PC-9 (cell line): ENCODE measurements around the gene VPS9D1. TPM values are rescaled to one million over a fixed set of nuclear protein-coding genes. Genes with fewer than 3 reads are reported as not detected.

ENCODE experiments used
- BruUV-seq: library from RNA; stranded (reverse); fragments of 400-500 nt; replicated peaks from 2 replicates; lab custom pipeline; 2021; lab: Mats Ljungman, UMichigan
- CTCF ChIA-PET: fragments of 300-600 bp; sonication (Branson Sonifier 250); formaldehyde crosslinking; loops from one replicate; lab custom pipeline; 2022; ENCODE audit warnings: antibody characterized with exemption; lab: Charles Lee
- POLR2A ChIA-PET: fragments of 300-600 bp; sonication (Branson Sonifier 250); formaldehyde crosslinking; loops from one replicate; lab custom pipeline; 2022; ENCODE audit warnings: antibody characterized with exemption; ENCODE audit not compliant: unreplicated experiment; lab: Charles Lee
- DNase-seq, 2 experiments: peaks; one replicate each; pipeline versions ENCODE4 v3.0.0 to v3.0.0-alpha.2; 2015 to 2022; ENCODE audit warnings: mixed read lengths in 1 of 2
- H2AFZ ChIP-seq: fragments of 200-600 bp; sonication (generic); 2 replicates; pipeline ENCODE4 v1.8.1; 2017; ENCODE audit warnings: antibody characterized with exemption
- H3F3A ChIP-seq: fragments of 200-600 bp; sonication (generic); 2 replicates; pipeline ENCODE4 v1.8.1; 2017; ENCODE audit warnings: antibody characterized with exemption, mild to moderate bottlenecking, low read depth; ENCODE audit not compliant: insufficient read depth
- H3K27ac ChIP-seq: fragments of 200-600 bp; sonication (generic); 2 replicates; pipeline ENCODE4 v1.6.1; 2016; ENCODE audit warnings: mixed run types
- H3K27me3 ChIP-seq: fragments of 200-600 bp; sonication (generic); 2 replicates; pipeline ENCODE4 v1.6.1; 2016; ENCODE audit warnings: low read depth, mixed run types; ENCODE audit not compliant: insufficient read depth
- H3K36me3 ChIP-seq: fragments of 200-600 bp; sonication (generic); 2 replicates; pipeline ENCODE4 v1.6.1; 2016; ENCODE audit warnings: low read depth, mixed run types
- H3K4me1 ChIP-seq: fragments of 200-600 bp; sonication (generic); replicated peaks from 2 replicates; pipeline ENCODE4 v1.6.1; 2016; ENCODE audit warnings: mixed run types; ENCODE audit not compliant: insufficient read depth
- H3K4me2 ChIP-seq: fragments of 200-600 bp; sonication (generic); 2 replicates; pipeline ENCODE4 v1.6.1; 2017; ENCODE audit warnings: mixed run types
- H3K4me3 ChIP-seq: fragments of 200-600 bp; sonication (generic); 2 replicates; pipeline ENCODE4 v1.6.1; 2016; ENCODE audit warnings: mixed run types
- H3K79me2 ChIP-seq: fragments of 200-600 bp; sonication (generic); 2 replicates; pipeline ENCODE4 v1.6.1; 2017; ENCODE audit warnings: low read depth, mixed run types
- H3K9me2 ChIP-seq: fragments of 200-600 bp; sonication (generic); 2 replicates; pipeline ENCODE4 v1.8.1; 2017; ENCODE audit warnings: mild to moderate bottlenecking; ENCODE audit not compliant: insufficient read depth
- H3K9me3 ChIP-seq: fragments of 200-600 bp; sonication (generic); 2 replicates; pipeline ENCODE4 v1.8.1; 2016; ENCODE audit warnings: low read depth; ENCODE audit not compliant: insufficient read depth
- H4K20me1 ChIP-seq: fragments of 200-600 bp; sonication (generic); 2 replicates; pipeline ENCODE4 v1.8.1; 2017; ENCODE audit not compliant: insufficient read depth
- CTCF ChIP-seq: fragments of 200-600 bp; sonication (generic); conservative IDR thresholded peaks from 2 replicates; pipeline ENCODE4 v1.6.1; 2017; ENCODE audit warnings: mixed run types, antibody characterized with exemption, mild to moderate bottlenecking, moderate library complexity
- EZH2 ChIP-seq: fragments of 200-600 bp; sonication (generic); IDR thresholded peaks from 2 replicates; pipeline ENCODE4 v1.8.0; 2017; ENCODE audit warnings: antibody characterized with exemption, low read depth
- intact Hi-C: fragments of 100-400 bp; cut with micrococcal nuclease; formaldehyde crosslinking; loops from one replicate; pipeline ENCODE4 v1.10.0; 2022; ENCODE audit not compliant: unreplicated experiment
- total RNA-seq: library from RNA; stranded (reverse); gene quantifications from 2 replicates; pipeline ENCODE4 v1.2.3, GENCODE V29; 2021

Gene VPS9D1
- total RNA-seq, 1 experiment from 2014 or later: 15.2 TPM

DNA sequence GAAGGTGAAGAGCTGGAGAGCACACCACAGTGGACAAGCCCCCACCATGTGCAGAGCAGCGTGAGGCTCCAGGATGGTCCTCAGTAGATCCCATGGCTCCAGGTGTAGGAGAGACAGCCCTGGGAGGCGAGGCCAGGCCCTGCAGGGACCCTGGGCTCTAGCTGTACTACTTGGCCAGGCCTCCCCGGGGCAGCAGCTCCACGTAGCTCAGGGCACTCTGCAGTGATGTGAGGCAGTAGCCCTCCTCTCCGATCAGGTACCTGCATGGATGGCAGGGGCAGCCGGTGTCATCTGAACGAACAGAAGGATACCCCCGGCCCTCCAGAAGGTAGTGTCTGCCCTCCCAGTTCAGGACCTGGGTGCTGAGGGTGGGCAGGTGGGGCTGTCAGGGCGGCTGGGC is 13.0 kb downstream of the VPS9D1 start:
- ChIA-PET CTCF (no interaction called here), POLR2A (no interaction called here)
- no peak overlapping the region for H3K4me3 ChIP-seq
- no peaks in the 10 kb centered on the region for H3K9me2 ChIP-seq
- TF ChIP-seq EZH2 (no peak), CTCF (no peak)
- BruUV-seq: no TSS peak
- 0 out of 2 replicates have a peak, but pooled peaks cover under 1% of the 10 kb centered on the region for H3K4me1 ChIP-seq
- no peaks in the 10 kb centered on the region for H3K9me3 ChIP-seq
- H3K27ac ChIP-seq: no peak overlapping the region
- no peaks in the 10 kb centered on the region for H3K36me3 ChIP-seq
- H2AFZ ChIP-seq: no peak overlapping the region
- no peaks in the 10 kb centered on the region for H3K27me3 ChIP-seq
- no peaks in the 10 kb centered on the region for H4K20me1 ChIP-seq
- H3K4me2 ChIP-seq: no peak overlapping the region
- H3K79me2 ChIP-seq: peaks cover 8% of the 10 kb centered on the region
- peaks cover 31% of the 10 kb centered on the region; the same call in 1 of the 2 replicates for H3F3A ChIP-seq
- no peak for DNase-seq
- intact Hi-C loops: loop anchor here (10.0 kb wide), 1 partner anchor 463 kb away; no protein-coding TSS in a partner anchor

DNA sequence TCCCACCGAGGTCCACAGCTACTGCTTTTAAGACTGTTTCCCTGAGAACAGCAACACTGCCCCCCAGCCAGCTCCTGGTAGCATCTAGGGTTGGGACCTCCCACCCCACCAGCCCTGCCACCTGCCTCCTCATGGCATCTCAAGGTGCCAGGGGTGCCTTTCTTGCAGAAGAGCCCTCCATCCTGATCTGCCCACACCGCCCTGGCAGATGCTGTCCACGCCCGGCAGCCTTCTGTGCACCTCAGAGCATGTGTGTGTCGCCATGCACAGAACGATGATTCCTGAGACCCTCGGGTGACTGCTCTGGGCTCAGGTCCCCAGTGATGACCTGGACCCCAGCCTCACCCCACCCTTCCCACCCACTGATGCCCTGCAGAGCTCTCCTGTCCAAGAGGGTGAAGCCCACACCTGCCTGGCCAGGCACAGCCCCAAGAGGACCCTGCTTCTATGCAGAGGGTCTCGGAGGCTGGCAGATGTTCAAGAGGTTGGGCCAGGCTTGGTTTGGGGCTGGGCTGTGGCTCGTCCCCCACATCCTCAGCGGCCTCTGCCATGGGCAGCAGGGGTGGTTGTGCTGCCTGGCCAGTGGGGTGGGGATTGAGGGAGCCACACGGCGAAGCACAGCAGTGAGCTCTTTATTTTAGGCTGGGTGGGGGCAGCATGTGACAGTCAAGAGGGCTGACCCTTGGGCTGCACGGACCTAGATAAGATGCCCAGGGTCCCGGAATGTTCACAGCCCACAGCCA is 14.0 kb downstream of the VPS9D1 start:
- Histone ChIP-seq H3K9me3 (no peaks in the 10 kb centered on the region), H3K27me3 (no peaks in the 10 kb centered on the region), H3K4me3 (no peak overlapping the region), H3K4me2 (no peak overlapping the region), H3K36me3 (no peaks in the 10 kb centered on the region), H2AFZ (no peak overlapping the region), H3F3A (peaks cover 34% of the 10 kb centered on the region; the same call in 1 of the 2 replicates), H3K4me1 (no peaks in the 10 kb centered on the region; the same call in 1 of the 2 replicates), H3K9me2 (no peaks in the 10 kb centered on the region), H3K27ac (no peak overlapping the region), H4K20me1 (no peaks in the 10 kb centered on the region), H3K79me2 (no peaks in the 10 kb centered on the region)
- no TSS peak for BruUV-seq
- intact Hi-C loops: loop anchor here (1.0 to 10.0 kb wide), 2 partner anchors 87 to 462 kb away; no protein-coding TSS in a partner anchor
- DNase-seq: no peak
- ChIA-PET POLR2A (interaction anchor here (0.6 to 0.9 kb wide), 6 partner anchors 13 to 188 kb away, joined by 4 to 8 read pairs (median 6); partner anchors contain the start of gene VPS9D1), CTCF (interaction anchor here (0.5 to 1.2 kb wide), 2 partner anchors 102 to 154 kb away, joined by 4 to 11 read pairs; no protein-coding TSS in a partner anchor)
- no peak for TF ChIP-seq EZH2
- no peak for TF ChIP-seq CTCF

DNA sequence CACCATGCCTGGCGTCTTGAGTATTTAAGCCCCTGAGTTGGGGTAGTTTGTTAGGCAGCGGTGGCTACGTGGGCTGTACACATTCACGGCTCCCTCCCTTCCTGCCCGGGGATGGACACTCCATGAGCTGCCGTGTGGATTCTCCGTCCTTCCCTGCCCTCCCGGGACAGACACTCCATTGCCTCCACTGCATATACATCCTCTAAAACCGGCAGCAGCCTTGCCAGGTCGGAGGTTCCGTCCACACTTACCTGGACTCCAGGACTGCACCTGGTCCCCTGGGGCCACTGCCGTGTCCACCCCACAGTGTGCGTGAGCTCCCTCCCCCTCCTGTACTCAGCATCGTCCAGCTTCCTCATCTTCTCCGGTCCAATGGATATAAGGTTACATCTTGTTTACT is 15.7 kb downstream of the VPS9D1 start:
- no peak for DNase-seq
- no peaks in the 10 kb centered on the region for H3K36me3 ChIP-seq
- no peaks in the 10 kb centered on the region; the same call in 1 of the 2 replicates for H3K4me1 ChIP-seq
- no peaks in the 10 kb centered on the region for H3K79me2 ChIP-seq
- no peaks in the 10 kb centered on the region for H3K9me2 ChIP-seq
- peaks cover 29% of the 10 kb centered on the region; the same call in 1 of the 2 replicates for H3F3A ChIP-seq
- ChIA-PET POLR2A (interaction anchor here (0.6 kb wide), 1 partner anchor 43 kb away, joined by 7 read pairs; no protein-coding TSS in a partner anchor), CTCF (no interaction called here)
- no TSS peak for BruUV-seq
- no peak overlapping the region for H3K27ac ChIP-seq
- no peaks in the 10 kb centered on the region for H3K9me3 ChIP-seq
- H3K27me3 ChIP-seq: no peaks in the 10 kb centered on the region
- no peaks in the 10 kb centered on the region for H4K20me1 ChIP-seq
- no peak overlapping the region for H3K4me3 ChIP-seq
- no peak for TF ChIP-seq CTCF
- intact Hi-C loops: loop anchor here (10.0 kb wide), 1 partner anchor 460 kb away; no protein-coding TSS in a partner anchor
- H2AFZ ChIP-seq: no peak overlapping the region
- no peak overlapping the region for H3K4me2 ChIP-seq
